Measurements from ENCODE around the gene DOP1B.

Gene DOP1B

DNA sequence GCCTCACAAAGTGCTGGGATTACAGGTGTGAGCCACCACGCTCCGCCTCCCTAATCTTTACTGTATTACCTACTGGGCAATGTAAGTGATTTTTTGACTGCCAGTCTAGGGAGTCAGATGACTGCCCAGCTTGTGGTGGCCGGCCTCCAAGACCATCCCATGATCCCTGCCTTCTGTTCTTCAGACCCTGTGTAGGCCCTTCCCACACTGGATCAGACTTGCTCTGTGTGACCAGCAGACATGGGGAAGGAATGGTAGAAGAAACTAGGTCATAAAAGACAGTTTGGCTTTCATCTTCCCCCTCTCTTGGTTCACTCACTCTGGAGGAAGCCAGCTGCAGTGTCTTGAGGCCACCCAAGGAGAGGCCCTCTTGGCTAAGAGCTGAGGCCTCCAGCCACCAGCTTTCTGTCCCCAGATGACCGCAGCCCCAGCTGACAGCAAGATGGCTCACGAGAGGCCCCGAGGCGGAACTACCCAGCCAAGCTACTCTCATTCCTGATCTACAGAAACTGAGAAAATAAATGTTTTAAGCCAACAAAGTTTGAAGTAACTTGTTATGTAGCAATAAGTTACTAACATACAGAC, 36.2 kb upstream of the DOP1B start:
- TF ChIP-seq, protein P1, sequence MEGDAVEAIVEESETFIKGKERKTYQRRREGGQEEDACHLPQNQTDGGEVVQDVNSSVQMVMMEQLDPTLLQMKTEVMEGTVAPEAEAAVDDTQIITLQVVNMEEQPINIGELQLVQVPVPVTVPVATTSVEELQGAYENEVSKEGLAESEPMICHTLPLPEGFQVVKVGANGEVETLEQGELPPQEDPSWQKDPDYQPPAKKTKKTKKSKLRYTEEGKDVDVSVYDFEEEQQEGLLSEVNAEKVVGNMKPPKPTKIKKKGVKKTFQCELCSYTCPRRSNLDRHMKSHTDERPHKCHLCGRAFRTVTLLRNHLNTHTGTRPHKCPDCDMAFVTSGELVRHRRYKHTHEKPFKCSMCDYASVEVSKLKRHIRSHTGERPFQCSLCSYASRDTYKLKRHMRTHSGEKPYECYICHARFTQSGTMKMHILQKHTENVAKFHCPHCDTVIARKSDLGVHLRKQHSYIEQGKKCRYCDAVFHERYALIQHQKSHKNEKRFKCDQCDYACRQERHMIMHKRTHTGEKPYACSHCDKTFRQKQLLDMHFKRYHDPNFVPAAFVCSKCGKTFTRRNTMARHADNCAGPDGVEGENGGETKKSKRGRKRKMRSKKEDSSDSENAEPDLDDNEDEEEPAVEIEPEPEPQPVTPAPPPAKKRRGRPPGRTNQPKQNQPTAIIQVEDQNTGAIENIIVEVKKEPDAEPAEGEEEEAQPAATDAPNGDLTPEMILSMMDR (IDR thresholded peaks at IDR 0.05; ENCODE audit: borderline replicate concordance, insufficient read depth, low read depth, low read length), result no peak

GRCh38 chr21:36122977-36123376, 33.6 kb upstream of the DOP1B start:
- H3K4me3 ChIP-seq (ENCODE audit: low read depth, low read length), result no peak overlapping the region
- TF ChIP-seq, protein P1 (IDR thresholded peaks at IDR 0.05; ENCODE audit: borderline replicate concordance, insufficient read depth, low read depth, low read length), result peak; percentile 12; the same call in 1 of the 2 replicates

More for the DNA sequence above, 36.2 kb upstream of the DOP1B start:
- no peak overlapping the region for H3K4me3 ChIP-seq (ENCODE audit: low read depth, low read length)

GRCh38 chr21:36124395-36124794, 32.2 kb upstream of the DOP1B start:
- H3K4me3 ChIP-seq (ENCODE audit: low read depth, low read length), result no peak overlapping the region
- TF ChIP-seq, protein P1 (IDR thresholded peaks at IDR 0.05; ENCODE audit: borderline replicate concordance, insufficient read depth, low read depth, low read length), result no peak

DNA sequence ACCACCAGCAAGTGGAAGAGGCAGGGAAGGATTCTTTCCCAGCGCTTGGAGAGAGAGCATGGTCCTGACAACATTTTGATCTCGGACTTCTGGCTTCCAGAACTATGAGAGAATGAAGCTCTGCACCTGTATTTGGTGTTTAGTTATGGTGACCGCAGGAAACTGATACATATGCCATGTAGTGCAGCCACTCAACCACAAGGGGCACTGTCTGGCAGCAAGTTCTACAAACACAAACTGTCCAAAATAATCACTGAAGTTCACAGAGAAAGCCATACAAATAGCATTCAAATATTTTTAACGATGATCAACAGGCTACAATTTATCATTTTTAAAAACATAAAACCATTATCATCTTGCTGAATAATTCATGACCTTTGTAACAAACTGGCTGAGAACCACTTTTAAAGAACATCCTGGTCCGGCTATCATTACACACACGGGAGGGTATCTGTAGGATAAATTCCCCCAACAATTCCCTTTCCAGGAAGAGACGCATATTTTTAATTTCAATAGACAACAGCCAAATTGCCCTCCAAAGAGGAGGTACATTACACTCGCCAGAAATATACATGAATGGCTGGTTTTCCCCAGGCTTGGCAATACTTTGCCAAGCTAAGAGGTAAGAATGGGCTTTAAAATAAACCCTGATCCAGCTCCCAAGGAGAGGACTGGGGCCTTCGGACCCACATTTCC, 31.0 kb upstream of the DOP1B start:
- no peak overlapping the region for H3K4me3 ChIP-seq (ENCODE audit: low read depth, low read length)
- TF ChIP-seq, protein P1 (IDR thresholded peaks at IDR 0.05; ENCODE audit: borderline replicate concordance, insufficient read depth, low read depth, low read length), result peak; percentile 91

- TF ChIP-seq, protein P1 (IDR thresholded peaks at IDR 0.05; ENCODE audit: borderline replicate concordance, insufficient read depth, low read depth, low read length), result no peak
- H3K4me3 ChIP-seq (ENCODE audit: low read depth, low read length), result no peak overlapping the region
These were observed 30.4 kb upstream of the DOP1B start for GRCh38 chr21:36126208-36126565.

DNA sequence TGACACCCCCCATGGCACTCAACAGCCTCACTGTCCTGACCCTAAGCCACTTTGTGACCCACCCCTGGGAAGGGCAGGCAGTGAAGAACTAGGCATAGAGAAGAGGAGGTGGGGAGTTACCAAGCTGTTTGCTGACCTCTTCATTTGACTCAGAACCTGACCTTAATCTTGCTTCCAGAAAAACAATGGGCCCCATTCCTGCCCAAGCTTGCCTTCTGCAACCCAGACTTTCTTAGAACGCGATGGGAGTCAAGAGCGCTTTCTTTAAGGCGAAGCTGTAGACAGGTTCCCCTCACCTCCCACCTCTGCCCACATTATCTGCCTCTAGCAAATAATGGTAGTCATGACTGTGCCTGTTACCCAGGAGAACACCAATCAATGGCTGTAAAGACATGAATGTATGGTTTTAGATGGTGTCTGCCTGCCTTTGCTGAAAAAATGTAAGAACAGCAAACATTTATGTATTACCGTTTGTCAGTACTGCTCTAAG, 30.0 kb upstream of the DOP1B start:
- H3K4me3 ChIP-seq (ENCODE audit: low read depth, low read length), result no peak overlapping the region
- TF ChIP-seq, protein P1 (IDR thresholded peaks at IDR 0.05; ENCODE audit: borderline replicate concordance, insufficient read depth, low read depth, low read length), result no peak

All from GM12875 (cell line).